Measurements from ENCODE around the gene GRAMD4. TPM values are rescaled to one million over a fixed set of nuclear protein-coding genes. Genes with fewer than 3 reads are reported as not detected.
A peak's percentile ranks its signal among the peaks of the same experiment; 100 is the strongest.

Gene GRAMD4
- total and polyA plus RNA-seq, 4 experiments from 2014 or later = 0.73 to 19.6 (median 11.6) TPM

- no peaks in the 10 kb centered on the region for H3K36me3 ChIP-seq (ENCODE audit: insufficient read depth, low read length)
- peak overlapping the region; percentile 35 for H3K27ac ChIP-seq (ENCODE audit: low read depth, low read length)
- DNase-seq = no peak
- H3K4me1 ChIP-seq (ENCODE audit: insufficient read depth, low read length) = peaks cover 26% of the 10 kb centered on the region
- H3K27ac Mint-ChIP-seq = peak overlapping the region; percentile 55 to 86 (median 83)
- H3K9me3 ChIP-seq (ENCODE audit: control insufficient read depth in 1 of 2, low read length in 2 of 2) = peaks cover 0 to 8% of the 10 kb centered on the region in 2 donors
- peak overlapping the region; percentile 79 to 91 (median 83) for H3K4me3 Mint-ChIP-seq
- CTCF ChIA-PET (ENCODE audit: partially characterized antibody) = interaction anchor here (1.0 to 1.8 kb wide), 2 partner anchors 13 to 227 kb away, joined by 3 to 8 read pairs; no protein-coding TSS in a partner anchor
- H3K27me3 Mint-ChIP-seq = no peaks in the 10 kb centered on the region
- H3K27me3 ChIP-seq (ENCODE audit: insufficient read depth, low read length) = no peaks in the 10 kb centered on the region
- POLR2A ChIA-PET (ENCODE audit: partially characterized antibody) = interaction anchor here (1.0 to 2.4 kb wide), 3 partner anchors 37 to 187 kb away, joined by 3 to 5 read pairs (median 3); partner anchors contain the start of gene TBC1D22A
- intact Hi-C loops (cut with micrococcal nuclease) = loop anchor here (2.0 to 5.0 kb wide), 2 partner anchors 39 to 96 kb away; no protein-coding TSS in a partner anchor
- H3K36me3 Mint-ChIP-seq = peaks cover 0 to 8% of the 10 kb centered on the region in 2 donors
- H3K9me3 Mint-ChIP-seq = peaks cover 0 to 13% (median 10%) of the 10 kb centered on the region in 8 donors
- peaks cover 11 to 50% (median 34%) of the 10 kb centered on the region in 4 donors for H3K4me1 Mint-ChIP-seq
- peak overlapping the region; percentile 44 to 52 for H3K4me3 ChIP-seq (ENCODE audit: low read length in 2 of 2)
These were observed 44.2 kb upstream of the GRAMD4 start for GRCh38 chr22:46575911-46576555.

- Histone ChIP-seq H3K4me1 (ENCODE audit: insufficient read depth, low read length) (peaks cover 26% of the 10 kb centered on the region), H3K9me3 (ENCODE audit: control insufficient read depth in 1 of 2, low read length in 2 of 2) (peaks cover 0 to 6% of the 10 kb centered on the region in 2 donors), H3K36me3 (ENCODE audit: insufficient read depth, low read length) (no peaks in the 10 kb centered on the region), H3K27me3 (ENCODE audit: insufficient read depth, low read length) (no peaks in the 10 kb centered on the region), H3K4me3 (ENCODE audit: low read length in 2 of 2) (peak overlapping the region; percentile 44 to 52), H3K27ac (ENCODE audit: low read depth, low read length) (peak overlapping the region; percentile 35)
- Mint-ChIP-seq H3K9me3 (peaks cover 0 to 7% (median 5%) of the 10 kb centered on the region in 8 donors), H3K27me3 (no peaks in the 10 kb centered on the region), H3K27ac (peak overlapping the region; percentile 55 to 86 (median 83)), H3K4me1 (peaks cover 13 to 54% (median 36%) of the 10 kb centered on the region in 4 donors), H3K4me3 (peak overlapping the region; percentile 79 to 91 (median 83)), H3K36me3 (peaks cover 0 to 8% of the 10 kb centered on the region in 2 donors)
- ChIA-PET CTCF (ENCODE audit: partially characterized antibody) (interaction anchor here (1.8 kb wide), 1 partner anchor 14 kb away, joined by 8 read pairs; no protein-coding TSS in a partner anchor), POLR2A (ENCODE audit: partially characterized antibody) (interaction anchor here (1.0 to 2.4 kb wide), 4 partner anchors 12 to 186 kb away, joined by 3 to 5 read pairs (median 4); partner anchors contain the start of gene TBC1D22A)
- intact Hi-C loops (cut with micrococcal nuclease) = loop anchor here (2.0 to 5.0 kb wide), 2 partner anchors 38 to 96 kb away; no protein-coding TSS in a partner anchor
- peak in 4 of 5 donors; percentile 64 to 76 (median 72) for DNase-seq
These were observed 43.4 kb upstream of the GRAMD4 start for GRCh38 chr22:46576556-46577367.

GRCh38 chr22:46577368-46578249, 42.6 kb upstream of the GRAMD4 start:
- H3K4me3 Mint-ChIP-seq = peak overlapping the region; percentile 87 to 94 (median 90)
- peak in 3 of 5 donors; percentile 12 to 21 (median 14) for DNase-seq
- ChIA-PET POLR2A (ENCODE audit: partially characterized antibody) (interaction anchor here (1.0 to 2.4 kb wide), 4 partner anchors 11 to 185 kb away, joined by 3 to 5 read pairs (median 4); partner anchors contain the start of gene TBC1D22A), CTCF (ENCODE audit: partially characterized antibody) (no interaction called here)
- Histone ChIP-seq H3K9me3 (ENCODE audit: control insufficient read depth in 1 of 2, low read length in 2 of 2) (no peaks in the 10 kb centered on the region), H3K4me3 (ENCODE audit: low read length in 2 of 2) (no peak overlapping the region), H3K4me1 (ENCODE audit: insufficient read depth, low read length) (peaks cover 26% of the 10 kb centered on the region), H3K36me3 (ENCODE audit: insufficient read depth, low read length) (no peaks in the 10 kb centered on the region), H3K27ac (ENCODE audit: low read depth, low read length) (peak overlapping the region; percentile 26), H3K27me3 (ENCODE audit: insufficient read depth, low read length) (no peaks in the 10 kb centered on the region)
- intact Hi-C loops (cut with micrococcal nuclease) = loop anchor here (2.0 to 5.0 kb wide), 2 partner anchors 37 to 95 kb away; no protein-coding TSS in a partner anchor
- H3K4me1 Mint-ChIP-seq = peaks cover 13 to 58% (median 36%) of the 10 kb centered on the region in 4 donors
- no peaks in the 10 kb centered on the region for H3K27me3 Mint-ChIP-seq
- H3K36me3 Mint-ChIP-seq = peaks cover 0 to 6% of the 10 kb centered on the region in 2 donors
- no peaks in the 10 kb centered on the region for H3K9me3 Mint-ChIP-seq
- H3K27ac Mint-ChIP-seq = peak overlapping the region; percentile 73 to 92 (median 90)

- Histone ChIP-seq H3K4me3 (ENCODE audit: low read length in 2 of 2) (no peak overlapping the region), H3K27ac (ENCODE audit: low read depth, low read length) (peak overlapping the region; percentile 26), H3K27me3 (ENCODE audit: insufficient read depth, low read length) (no peaks in the 10 kb centered on the region), H3K9me3 (ENCODE audit: control insufficient read depth in 1 of 2, low read length in 2 of 2) (no peaks in the 10 kb centered on the region), H3K36me3 (ENCODE audit: insufficient read depth, low read length) (no peaks in the 10 kb centered on the region), H3K4me1 (ENCODE audit: insufficient read depth, low read length) (peaks cover 26% of the 10 kb centered on the region)
- CTCF ChIA-PET (ENCODE audit: partially characterized antibody) = no interaction called here
- Mint-ChIP-seq H3K36me3 (peaks cover 0 to 6% of the 10 kb centered on the region in 2 donors), H3K4me1 (peaks cover 13 to 58% (median 36%) of the 10 kb centered on the region in 4 donors), H3K27ac (peak overlapping the region in 5 of 7 donors; percentile 70 to 91 (median 83)), H3K4me3 (peak overlapping the region; percentile 76 to 92 (median 88)), H3K9me3 (no peaks in the 10 kb centered on the region), H3K27me3 (no peaks in the 10 kb centered on the region)
- intact Hi-C loops (cut with micrococcal nuclease) = loop anchor here (5.0 kb wide), 1 partner anchor 94 kb away; no protein-coding TSS in a partner anchor
- no peak for DNase-seq
- POLR2A ChIA-PET (ENCODE audit: partially characterized antibody) = interaction anchor here (1.0 to 2.4 kb wide), 3 partner anchors 10 to 45 kb away, joined by 3 to 5 read pairs (median 5); no protein-coding TSS in a partner anchor
These were observed 41.8 kb upstream of the GRAMD4 start for GRCh38 chr22:46578251-46578823.

- Mint-ChIP-seq H3K27ac (peak overlapping the region in 5 of 7 donors; percentile 27 to 90 (median 58)), H3K9me3 (no peaks in the 10 kb centered on the region), H3K27me3 (no peaks in the 10 kb centered on the region), H3K4me1 (peaks cover 13 to 58% (median 36%) of the 10 kb centered on the region in 4 donors), H3K4me3 (peak overlapping the region; percentile 66 to 92 (median 88)), H3K36me3 (peaks cover 0 to 6% of the 10 kb centered on the region in 2 donors)
- no peaks in the 10 kb centered on the region for H3K9me3 ChIP-seq (ENCODE audit: control insufficient read depth in 1 of 2, low read length in 2 of 2)
- H3K4me1 ChIP-seq (ENCODE audit: insufficient read depth, low read length) = peaks cover 26% of the 10 kb centered on the region
- H3K27ac ChIP-seq (ENCODE audit: low read depth, low read length) = no peak overlapping the region
- DNase-seq = no peak
- intact Hi-C loops (cut with micrococcal nuclease) = loop anchor here (5.0 kb wide), 1 partner anchor 93 kb away; no protein-coding TSS in a partner anchor
- ChIA-PET POLR2A (ENCODE audit: partially characterized antibody) (no interaction called here), CTCF (ENCODE audit: partially characterized antibody) (no interaction called here)
- H3K4me3 ChIP-seq (ENCODE audit: low read length in 2 of 2) = no peak overlapping the region
- no peaks in the 10 kb centered on the region for H3K36me3 ChIP-seq (ENCODE audit: insufficient read depth, low read length)
- no peaks in the 10 kb centered on the region for H3K27me3 ChIP-seq (ENCODE audit: insufficient read depth, low read length)
These were observed 41.2 kb upstream of the GRAMD4 start for GRCh38 chr22:46578824-46579561.

Measured in CD4-positive, alpha-beta memory T cell (primary cell).